Astrocyte (in vitro differentiated cells and primary cell): ENCODE results near the gene TPM3.

Experiments
- EZH2 ChIP-seq: IDR thresholded peaks from 2 replicates; pipeline ENCODE4 v1.6.1; 2012; ENCODE audit warnings: mild to moderate bottlenecking, low read length, inconsistent platforms; ENCODE audit not compliant: insufficient read depth
- TF ChIP-seq, protein P1 (sequence below): IDR thresholded peaks from 2 replicates; pipeline ENCODE4 v1.5.1; 2011; ENCODE audit warnings: low read depth, mild to moderate bottlenecking, inconsistent platforms, low read length, moderate library complexity; ENCODE audit not compliant: insufficient read depth

- TF ChIP-seq, protein P1, sequence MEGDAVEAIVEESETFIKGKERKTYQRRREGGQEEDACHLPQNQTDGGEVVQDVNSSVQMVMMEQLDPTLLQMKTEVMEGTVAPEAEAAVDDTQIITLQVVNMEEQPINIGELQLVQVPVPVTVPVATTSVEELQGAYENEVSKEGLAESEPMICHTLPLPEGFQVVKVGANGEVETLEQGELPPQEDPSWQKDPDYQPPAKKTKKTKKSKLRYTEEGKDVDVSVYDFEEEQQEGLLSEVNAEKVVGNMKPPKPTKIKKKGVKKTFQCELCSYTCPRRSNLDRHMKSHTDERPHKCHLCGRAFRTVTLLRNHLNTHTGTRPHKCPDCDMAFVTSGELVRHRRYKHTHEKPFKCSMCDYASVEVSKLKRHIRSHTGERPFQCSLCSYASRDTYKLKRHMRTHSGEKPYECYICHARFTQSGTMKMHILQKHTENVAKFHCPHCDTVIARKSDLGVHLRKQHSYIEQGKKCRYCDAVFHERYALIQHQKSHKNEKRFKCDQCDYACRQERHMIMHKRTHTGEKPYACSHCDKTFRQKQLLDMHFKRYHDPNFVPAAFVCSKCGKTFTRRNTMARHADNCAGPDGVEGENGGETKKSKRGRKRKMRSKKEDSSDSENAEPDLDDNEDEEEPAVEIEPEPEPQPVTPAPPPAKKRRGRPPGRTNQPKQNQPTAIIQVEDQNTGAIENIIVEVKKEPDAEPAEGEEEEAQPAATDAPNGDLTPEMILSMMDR, result peak; percentile 54
- TF ChIP-seq EZH2, result no peak
Measured at GRCh38 chr1:154198756-154199562, 7.1 kb upstream of the TPM3 start.
